GM03348 (cell line): ENCODE results near the gene NPHP4.
A peak's percentile ranks its signal among the peaks of the same experiment; 100 is the strongest.

ENCODE experiments used
- DNase-seq: peaks from one replicate; pipeline ENCODE4 v3.0.0; 2012; ENCODE audit warnings: low spot score

Gene NPHP4

GRCh38 chr1:5992026-5992813 lies at the start of gene NPHP4:
Gene NPHP4 (minus strand): TSS chr1:5992425. CDS start chr1:5986289, 6,136 bp downstream.
- DNase-seq: peak; percentile 100

- DNase-seq: peak; percentile 83
These were observed 49.3 kb upstream of the NPHP4 start for GRCh38 chr1:6041432-6042062.

DNA sequence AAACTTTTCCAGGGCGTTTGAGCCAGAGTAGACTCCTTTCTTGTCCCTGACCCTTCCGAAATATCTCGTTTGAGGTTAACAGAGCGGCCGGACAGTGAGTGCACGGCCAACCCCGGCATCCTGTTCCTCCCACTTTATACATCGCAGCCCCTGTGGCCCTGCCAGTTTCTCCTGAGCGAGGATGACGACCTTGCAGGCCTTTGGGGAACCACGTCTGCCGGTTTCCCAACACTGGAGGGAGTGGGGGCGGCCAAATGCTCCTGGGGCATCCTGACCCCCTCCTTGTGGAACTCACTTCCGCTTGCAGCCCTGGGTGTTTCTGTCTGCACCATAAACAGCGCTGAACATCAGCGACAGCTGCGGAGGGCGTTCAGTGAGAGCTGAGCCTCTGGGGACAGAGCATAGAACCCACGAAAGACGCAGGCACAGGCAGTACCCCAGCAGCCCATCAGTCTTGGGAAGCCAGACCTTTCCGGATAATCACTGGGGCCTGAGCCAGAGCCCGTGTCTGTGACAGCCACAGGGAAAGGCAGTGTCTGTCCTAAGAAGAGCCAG lies 48.7 kb upstream of the NPHP4 start:
- no peak for DNase-seq

DNA sequence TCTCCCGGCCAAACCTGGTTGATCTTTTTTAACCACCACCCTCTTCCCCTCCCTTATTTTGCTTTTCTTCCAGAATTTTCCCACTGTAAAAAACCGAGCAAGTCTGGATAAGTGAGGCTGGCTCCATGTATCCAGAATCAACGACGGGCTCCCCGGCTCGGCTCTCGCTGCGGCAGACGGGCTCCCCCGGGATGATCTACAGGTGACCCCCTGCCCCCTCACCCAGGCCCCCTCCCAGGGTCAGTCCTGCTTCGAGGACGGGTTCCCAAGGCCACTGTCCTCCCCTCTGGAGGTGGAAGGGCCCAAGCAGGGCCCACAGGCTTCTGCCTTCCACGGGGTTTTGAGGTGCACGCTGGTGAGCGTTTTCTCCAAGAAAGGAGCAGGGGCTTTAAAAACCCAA lies 48.2 kb upstream of the NPHP4 start:
- DNase-seq: no peak

GRCh38 chr1:6039031-6039430 lies 46.8 kb upstream of the NPHP4 start:
- no peak for DNase-seq

DNA sequence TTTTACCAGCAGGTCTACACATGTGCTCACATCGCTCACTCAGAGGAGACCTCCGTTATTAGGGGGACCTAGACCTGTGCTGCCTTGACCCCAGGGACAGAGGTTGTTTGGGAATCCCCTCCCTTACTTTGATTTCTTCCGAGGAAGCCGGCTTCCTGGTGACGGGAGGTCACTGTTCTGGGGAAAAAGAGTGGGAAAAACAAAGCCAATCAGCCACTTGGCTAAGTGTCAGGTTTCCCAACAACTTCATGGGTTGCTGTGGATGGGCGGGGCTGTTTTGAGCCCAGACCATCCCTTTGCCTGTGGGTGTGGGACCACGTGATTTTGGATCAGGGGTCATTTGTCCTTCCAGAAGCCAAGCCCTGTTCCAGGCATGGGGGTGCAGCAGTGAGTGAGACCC lies 46.4 kb upstream of the NPHP4 start:
- DNase-seq: no peak

DNA sequence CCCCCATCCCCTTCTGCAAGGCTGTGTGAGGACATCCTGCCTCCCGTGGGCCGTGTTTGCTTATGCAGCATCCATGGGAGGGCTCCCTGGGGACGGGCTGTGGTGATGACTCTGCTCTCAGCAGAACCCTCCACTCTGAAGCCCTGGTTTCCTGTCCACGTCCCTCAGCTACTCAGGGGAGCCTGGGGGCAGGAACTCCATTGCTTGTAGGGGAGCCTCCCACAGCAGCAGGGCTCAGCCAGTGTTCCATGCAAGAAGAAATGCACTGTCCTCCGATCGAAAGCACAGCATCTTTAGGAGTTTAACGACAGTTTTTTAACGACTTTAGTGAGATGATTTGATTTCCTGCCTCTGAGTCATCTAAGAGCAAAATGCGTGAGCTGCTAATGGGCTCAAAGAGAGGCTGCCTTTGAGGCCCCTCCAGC lies 45.1 kb upstream of the NPHP4 start:
- peak; percentile 59 for DNase-seq

GRCh38 chr1:6035719-6036118 lies 43.5 kb upstream of the NPHP4 start:
- no peak for DNase-seq

DNA sequence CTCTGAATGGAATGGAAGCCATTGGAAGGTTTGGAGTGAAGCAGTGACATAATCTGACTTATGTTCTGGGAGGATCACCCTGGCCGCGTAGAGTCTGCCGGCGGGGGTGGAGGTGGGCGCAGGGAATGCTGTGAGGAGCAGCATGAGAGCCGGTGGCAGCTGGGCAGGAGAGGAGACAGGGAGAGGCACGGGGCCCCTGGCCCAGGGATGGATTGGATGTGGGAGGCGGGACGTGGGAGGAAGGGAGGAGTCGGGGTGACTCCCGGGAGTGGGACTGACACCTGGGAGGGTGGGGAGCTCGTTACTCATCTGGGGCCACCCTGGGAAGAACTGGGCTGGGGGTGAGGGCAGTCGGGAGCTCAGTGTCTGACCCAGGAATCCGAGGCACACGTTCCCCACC lies 43.1 kb upstream of the NPHP4 start:
- DNase-seq: no peak

GRCh38 chr1:6034750-6035096 lies 42.5 kb upstream of the NPHP4 start:
- DNase-seq: no peak

GRCh38 chr1:6033986-6034749 lies 41.9 kb upstream of the NPHP4 start:
- DNase-seq: peak; percentile 82

DNA sequence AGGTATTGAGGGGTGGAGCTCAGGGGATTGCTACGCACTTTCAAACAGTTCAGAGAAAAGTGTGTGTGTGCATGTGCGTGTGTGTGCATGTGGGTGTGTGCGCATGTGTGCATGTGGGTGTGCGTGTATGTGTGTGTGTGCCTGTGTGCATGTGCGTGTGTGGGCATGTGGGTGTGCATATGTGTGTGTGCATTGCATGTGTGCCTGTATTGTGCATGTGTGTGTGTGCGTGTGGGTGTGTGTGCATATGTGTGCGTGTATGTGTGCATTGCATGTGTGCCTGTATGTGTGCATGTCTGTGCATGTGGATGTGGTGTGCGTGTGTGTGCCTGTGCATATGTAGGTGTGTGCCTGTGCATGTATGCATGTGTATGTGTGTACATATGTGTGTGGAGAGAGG lies 40.9 kb upstream of the NPHP4 start:
- no peak for DNase-seq

GRCh38 chr1:6030547-6031261 lies 38.5 kb upstream of the NPHP4 start:
- DNase-seq: no peak

DNA sequence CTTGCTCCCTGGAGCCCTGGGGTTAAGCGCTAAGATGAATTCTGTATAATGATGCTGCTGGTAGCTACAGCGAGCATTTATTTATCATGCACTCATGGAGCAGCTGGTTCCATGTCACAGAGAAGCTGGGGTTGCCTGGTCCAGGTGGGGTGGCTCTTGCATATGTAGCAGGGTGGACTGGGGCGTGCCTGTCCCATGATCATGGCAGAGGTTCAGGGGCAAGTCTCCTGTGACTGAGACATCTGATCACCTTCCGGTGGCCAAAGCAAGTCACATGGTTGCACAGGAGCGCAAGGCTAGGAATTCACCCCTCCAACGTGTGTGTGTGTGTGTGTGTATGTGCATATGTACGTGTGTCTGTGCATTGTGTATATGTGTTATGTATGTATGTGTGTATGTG lies 37.9 kb upstream of the NPHP4 start:
- DNase-seq: no peak

DNA sequence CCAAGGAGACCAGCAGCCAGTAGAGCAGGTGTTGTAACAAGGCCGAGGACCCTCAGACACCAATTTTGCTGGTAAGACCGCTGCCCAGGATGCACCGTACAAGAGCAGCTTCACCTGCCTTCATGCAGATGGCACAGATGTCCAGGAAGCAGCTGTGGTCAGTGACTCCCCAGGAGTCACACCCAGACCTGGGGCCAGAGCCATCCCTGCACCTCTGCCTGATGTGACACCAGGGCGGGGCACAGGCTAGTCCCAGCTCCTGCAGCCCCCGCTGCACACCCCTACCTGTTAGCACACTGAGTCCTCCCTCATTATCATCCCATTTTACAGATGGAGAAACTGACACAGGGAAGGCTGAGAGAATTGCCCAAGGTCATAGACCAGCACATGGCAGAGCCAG lies 37.1 kb upstream of the NPHP4 start:
- no peak for DNase-seq

GRCh38 chr1:6028042-6028850 lies 36.0 kb upstream of the NPHP4 start:
- no peak for DNase-seq

- DNase-seq: no peak
These were observed 35.4 kb upstream of the NPHP4 start for GRCh38 chr1:6027591-6027990.

- DNase-seq: peak; percentile 78
These were observed 34.0 kb upstream of the NPHP4 start for GRCh38 chr1:6026095-6026809.

DNA sequence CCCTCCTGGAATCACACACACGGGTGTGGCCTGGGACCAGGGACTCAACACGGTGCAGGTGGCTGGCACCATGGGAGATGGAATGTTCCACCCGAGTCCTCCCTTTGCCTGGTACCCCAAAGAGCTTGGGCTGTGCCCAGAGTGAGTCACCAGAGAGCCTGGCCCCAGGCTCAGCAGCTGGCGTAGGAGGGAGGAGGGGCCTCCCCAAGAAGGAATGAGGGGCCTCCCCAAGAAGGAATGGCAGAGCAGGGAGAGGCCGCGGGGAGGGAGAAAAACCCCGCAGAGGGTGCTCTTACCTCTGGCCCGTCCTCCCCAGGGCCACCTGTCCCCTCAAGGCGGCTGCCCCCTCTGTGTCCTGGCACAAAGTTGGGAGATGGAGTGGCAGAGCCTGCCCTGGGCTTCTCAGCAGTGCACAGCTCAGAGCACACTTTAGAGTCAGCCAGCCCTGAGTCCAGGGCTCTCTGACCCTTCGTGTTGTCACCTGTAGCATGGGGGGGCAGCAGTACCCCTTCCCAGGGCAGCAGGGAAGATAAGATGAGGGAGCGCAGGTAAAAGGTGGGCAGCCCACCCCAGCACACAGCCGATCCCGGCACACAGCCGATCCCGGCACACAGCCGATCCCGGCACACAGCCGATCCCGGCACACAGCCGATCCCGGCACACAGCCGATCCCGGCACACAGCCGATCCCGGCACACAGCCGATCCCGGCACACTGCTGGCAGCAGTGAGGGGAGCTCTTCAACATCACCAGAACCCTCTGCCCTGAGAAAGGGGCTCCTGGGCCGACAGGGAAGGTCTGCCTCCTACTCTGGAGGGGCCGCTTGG lies 33.3 kb upstream of the NPHP4 start:
- no peak for DNase-seq

DNA sequence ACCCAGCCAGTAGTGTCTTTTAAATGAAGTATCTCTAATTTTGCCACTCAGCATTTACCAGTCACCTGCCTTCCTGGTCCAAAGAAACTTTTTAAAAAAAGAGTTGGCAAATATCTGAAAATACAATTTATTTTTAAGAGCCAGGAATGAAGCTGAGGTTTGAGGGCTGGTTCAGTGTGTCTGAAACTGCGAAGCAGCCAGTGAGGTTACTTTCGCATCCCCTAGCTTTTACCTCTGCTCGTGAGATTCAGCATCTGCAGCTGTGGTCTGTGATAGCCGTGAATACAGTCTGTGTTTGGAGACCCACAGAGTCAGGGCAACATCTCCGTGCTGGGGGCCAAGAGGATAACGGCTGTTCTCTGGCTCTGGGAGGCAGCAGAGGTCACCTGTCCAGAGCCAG lies 32.2 kb upstream of the NPHP4 start:
- no peak for DNase-seq
